WI38 (cell line): ENCODE data around the gene TBL3.
"Not testable (repeated sequence)": the region's sequence is repeated elsewhere in the genome, so short reads cannot be mapped to it uniquely, and the experiment has no call there.

Experiments
- H3K4me3 ChIP-seq: 2 replicates; pipeline ENCODE4 v1.5.1; 2011; ENCODE audit warnings: low read depth, mild to moderate bottlenecking, control low read depth, low read length
- TF ChIP-seq, protein P1 (sequence below): IDR thresholded peaks from 2 replicates; pipeline ENCODE4 v1.5.1; 2012; ENCODE audit warnings: low read depth, mild to moderate bottlenecking, control low read depth, low read length

TBL3 gene

GRCh38 chr16:1930338-1930720, 41.5 kb upstream of the TBL3 start:
- H3K4me3 ChIP-seq: no peak overlapping the region
- TF ChIP-seq, protein P1, sequence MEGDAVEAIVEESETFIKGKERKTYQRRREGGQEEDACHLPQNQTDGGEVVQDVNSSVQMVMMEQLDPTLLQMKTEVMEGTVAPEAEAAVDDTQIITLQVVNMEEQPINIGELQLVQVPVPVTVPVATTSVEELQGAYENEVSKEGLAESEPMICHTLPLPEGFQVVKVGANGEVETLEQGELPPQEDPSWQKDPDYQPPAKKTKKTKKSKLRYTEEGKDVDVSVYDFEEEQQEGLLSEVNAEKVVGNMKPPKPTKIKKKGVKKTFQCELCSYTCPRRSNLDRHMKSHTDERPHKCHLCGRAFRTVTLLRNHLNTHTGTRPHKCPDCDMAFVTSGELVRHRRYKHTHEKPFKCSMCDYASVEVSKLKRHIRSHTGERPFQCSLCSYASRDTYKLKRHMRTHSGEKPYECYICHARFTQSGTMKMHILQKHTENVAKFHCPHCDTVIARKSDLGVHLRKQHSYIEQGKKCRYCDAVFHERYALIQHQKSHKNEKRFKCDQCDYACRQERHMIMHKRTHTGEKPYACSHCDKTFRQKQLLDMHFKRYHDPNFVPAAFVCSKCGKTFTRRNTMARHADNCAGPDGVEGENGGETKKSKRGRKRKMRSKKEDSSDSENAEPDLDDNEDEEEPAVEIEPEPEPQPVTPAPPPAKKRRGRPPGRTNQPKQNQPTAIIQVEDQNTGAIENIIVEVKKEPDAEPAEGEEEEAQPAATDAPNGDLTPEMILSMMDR: no peak

DNA sequence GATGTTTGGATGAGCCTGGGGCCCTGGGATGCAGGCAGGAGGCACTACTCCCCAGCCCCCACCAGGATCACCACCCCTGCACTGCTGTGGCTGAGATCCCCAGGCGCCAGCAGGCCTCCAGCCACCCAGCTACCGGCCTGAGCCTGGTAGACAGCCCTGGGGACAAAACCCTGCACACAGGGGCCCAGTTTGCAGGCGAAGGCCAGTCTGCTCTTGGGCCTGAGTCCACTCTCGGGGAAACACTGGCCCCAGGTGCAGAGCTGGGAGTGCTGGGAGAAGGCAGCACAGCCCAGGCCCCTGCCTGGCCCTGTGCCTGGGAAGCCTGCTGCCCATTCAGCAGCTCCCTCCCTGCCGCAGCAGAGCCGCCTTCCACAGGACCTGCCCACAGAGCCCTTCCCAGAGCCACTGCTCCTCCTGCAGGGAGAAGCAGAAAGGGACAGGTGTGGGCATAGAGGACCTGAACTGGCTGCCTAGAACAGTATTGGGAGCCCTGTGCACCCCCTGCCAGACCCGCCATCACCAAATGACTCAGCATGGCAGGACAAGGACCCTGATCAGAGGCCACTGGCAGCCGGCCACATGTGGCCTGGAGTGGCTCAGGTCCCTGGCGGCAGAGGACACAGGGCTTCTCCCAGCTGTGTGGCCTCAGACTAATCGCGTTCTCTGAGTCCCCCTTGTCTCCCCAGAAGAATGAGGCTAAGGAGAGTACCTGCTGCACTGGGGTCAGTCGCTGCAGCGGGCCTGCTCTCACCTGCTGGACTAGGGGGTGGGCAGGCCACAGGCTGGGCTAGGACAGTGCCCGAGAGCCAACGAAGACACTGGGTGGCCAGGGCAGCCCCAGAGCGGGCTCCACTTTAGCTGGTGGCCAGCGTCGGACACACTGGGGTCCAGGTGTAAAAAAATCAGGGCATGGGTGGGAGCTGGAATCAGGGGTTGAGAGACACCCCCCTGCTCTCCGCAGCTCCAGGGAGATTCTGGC, 39.5 kb upstream of the TBL3 start:
- TF ChIP-seq, protein P1: no peak
- no peak overlapping the region for H3K4me3 ChIP-seq

- no peak overlapping the region for H3K4me3 ChIP-seq
- TF ChIP-seq, protein P1: no peak
Observed at GRCh38 chr16:1933097-1933661, 38.7 kb upstream of the TBL3 start.

DNA sequence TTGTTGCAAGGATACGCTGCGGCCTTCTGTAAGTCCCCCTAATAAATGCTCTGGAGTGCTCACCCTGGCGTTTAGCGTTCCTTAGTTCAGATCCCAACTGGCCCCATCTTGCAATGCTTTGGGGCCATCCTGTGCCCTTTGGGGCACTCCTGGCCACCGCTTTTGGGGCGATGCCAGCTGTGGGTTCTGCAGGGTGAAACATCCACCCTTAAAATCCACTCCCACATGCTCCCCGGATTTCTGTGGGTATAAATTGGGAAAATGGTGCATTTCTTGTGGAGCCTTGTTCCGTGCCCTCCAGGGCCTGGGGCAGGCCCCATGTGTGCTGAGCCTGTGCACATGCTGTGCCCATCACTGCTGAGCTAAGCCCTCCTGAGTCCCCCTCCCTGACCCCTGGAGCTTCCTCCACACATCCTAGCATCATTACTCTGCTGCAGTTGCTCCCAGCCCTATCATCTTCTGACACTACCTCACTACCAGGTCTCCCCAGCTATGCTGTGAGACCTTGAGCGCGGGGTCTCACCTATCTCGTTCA, 34.8 kb upstream of the TBL3 start:
- H3K4me3 ChIP-seq: no peak overlapping the region
- TF ChIP-seq, protein P1: no peak

DNA sequence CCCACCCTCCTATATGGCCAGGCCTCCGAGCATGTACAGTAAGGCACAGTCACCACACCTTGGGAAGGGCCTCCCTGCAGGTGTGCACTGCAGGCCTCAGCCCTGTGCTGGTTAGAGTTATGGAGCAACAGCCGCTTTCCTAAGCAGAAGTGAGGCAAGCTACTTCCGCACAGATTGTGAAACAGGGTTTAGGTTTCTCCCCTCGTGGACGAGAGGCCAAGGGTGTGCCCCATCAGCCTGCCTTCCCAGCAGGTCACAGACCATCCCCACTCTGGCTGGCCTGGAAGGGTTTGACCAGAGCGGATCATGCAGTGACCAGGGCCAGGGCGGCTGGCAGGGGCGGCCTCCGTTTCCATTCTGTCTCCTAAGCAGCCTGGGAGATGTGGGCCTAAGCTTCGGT, 33.5 kb upstream of the TBL3 start:
- H3K4me3 ChIP-seq: no peak overlapping the region
- TF ChIP-seq, protein P1: no peak

- H3K4me3 ChIP-seq: no peak overlapping the region
- TF ChIP-seq, protein P1: no peak
Observed at GRCh38 chr16:1938910-1939309, 32.9 kb upstream of the TBL3 start.

- not testable (repeated sequence) for H3K4me3 ChIP-seq
Observed at GRCh38 chr16:1939833-1940232, 32.0 kb upstream of the TBL3 start.
